Stimulated activated CD4-positive, alpha-beta T cell treated with anti-CD3 and anti-CD28 coated beads, TNF-alpha, amount 100 ng/mL, for 24 hours (primary cell): Measurements from ENCODE around the gene ATP4A.

Experiments
- DNase-seq, 3 experiments: peaks; one replicate each; pipeline ENCODE4 v3.0.0-alpha.2; 2020; ENCODE audit warnings: low read depth in 3 of 3

Gene ATP4A

GRCh38 chr19:35549174-35549788 is 14.2 kb downstream of the ATP4A start:
- peak; percentile 26 to 39 (median 32) for DNase-seq

GRCh38 chr19:35546532-35546931 is 16.9 kb downstream of the ATP4A start:
- no peak for DNase-seq

- DNase-seq: peak; percentile 40 to 78 (median 45)
These were observed 17.5 kb downstream of the ATP4A start for GRCh38 chr19:35545855-35546381.

- peak; percentile 57 to 88 (median 76) for DNase-seq
These were observed 18.2 kb downstream of the ATP4A start, which contains the start of gene TMEM147 for GRCh38 chr19:35545001-35545854. TMEM147 (plus strand) TSS chr19:35545626; CDS start chr19:35545740, 114 bp downstream.

GRCh38 chr19:35544110-35544802 is 19.2 kb downstream of the ATP4A start:
- DNase-seq: no peak

- DNase-seq: no peak
These were observed 20.0 kb downstream of the ATP4A start for GRCh38 chr19:35543280-35544109.

GRCh38 chr19:35542209-35542608 is 21.2 kb downstream of the ATP4A start:
- DNase-seq: no peak

- no peak for DNase-seq
These were observed 23.0 kb downstream of the ATP4A start for GRCh38 chr19:35540356-35540927.

GRCh38 chr19:35539850-35540249 is 23.6 kb downstream of the ATP4A start:
- DNase-seq: no peak

GRCh38 chr19:35539314-35539713 is 24.1 kb downstream of the ATP4A start:
- DNase-seq: no peak

GRCh38 chr19:35534803-35535480 is 28.5 kb downstream of the ATP4A start:
- DNase-seq: no peak

- peak in 1 of 3 experiments; percentile 29 for DNase-seq
These were observed 29.6 kb downstream of the ATP4A start for GRCh38 chr19:35533822-35534392.

- DNase-seq: no peak
These were observed 30.1 kb downstream of the ATP4A start, which contains the start of gene GAPDHS for GRCh38 chr19:35533201-35533821. GAPDHS (plus strand) TSS chr19:35533456; CDS start chr19:35533528, 72 bp downstream.

- no peak for DNase-seq
These were observed 32.2 kb downstream of the ATP4A start for GRCh38 chr19:35531291-35531690.

GRCh38 chr19:35529241-35530218 is 33.9 kb downstream of the ATP4A start:
- DNase-seq: no peak

GRCh38 chr19:35528218-35529038 is 35.0 kb downstream of the ATP4A start, which contains the start of gene SBSN:
SBSN (minus strand) TSS chr19:35528311; CDS start chr19:35528281, 30 bp downstream.
- no peak for DNase-seq

- no peak for DNase-seq
These were observed 37.6 kb downstream of the ATP4A start for GRCh38 chr19:35525873-35526272.
